Stimulated activated CD8-positive, alpha-beta memory T cell treated with anti-CD3 and anti-CD28 coated beads, Interleukin-7, amount 100 ng/mL, for 48 hours (primary cell): ENCODE measurements around the gene E4F1.
"Not testable (repeated sequence)": the region's sequence is repeated elsewhere in the genome, so short reads cannot be mapped to it uniquely, and the experiment has no call there.

Experiments used
- DNase-seq, 2 donors: peaks; one replicate each; pipeline ENCODE4 v3.0.0-alpha.2; 2020; ENCODE audit warnings: low read depth in 1 of 2; ENCODE audit errors: extremely low read depth in 1 of 2

E4F1 gene

DNA sequence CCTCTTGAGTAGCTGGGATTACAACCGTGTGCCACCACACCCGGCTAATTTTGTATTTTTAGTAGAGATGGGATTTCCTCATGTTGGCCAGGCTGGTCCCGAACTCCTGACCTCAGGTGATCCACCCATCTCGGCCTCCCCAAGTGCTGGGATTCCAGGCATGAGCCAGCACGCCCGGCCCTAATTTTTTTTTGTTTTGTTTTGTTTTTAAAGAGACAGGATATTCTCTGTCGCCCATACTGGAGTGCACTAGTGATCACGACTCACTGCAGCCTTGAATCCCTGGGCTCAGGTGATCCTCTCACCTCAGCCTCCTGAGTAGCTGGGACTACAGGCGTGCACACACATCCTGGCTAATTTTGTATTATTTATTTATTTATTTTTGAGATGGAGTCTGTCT is 16.9 kb downstream of the E4F1 start:
- DNase-seq = not testable (repeated sequence)

DNA sequence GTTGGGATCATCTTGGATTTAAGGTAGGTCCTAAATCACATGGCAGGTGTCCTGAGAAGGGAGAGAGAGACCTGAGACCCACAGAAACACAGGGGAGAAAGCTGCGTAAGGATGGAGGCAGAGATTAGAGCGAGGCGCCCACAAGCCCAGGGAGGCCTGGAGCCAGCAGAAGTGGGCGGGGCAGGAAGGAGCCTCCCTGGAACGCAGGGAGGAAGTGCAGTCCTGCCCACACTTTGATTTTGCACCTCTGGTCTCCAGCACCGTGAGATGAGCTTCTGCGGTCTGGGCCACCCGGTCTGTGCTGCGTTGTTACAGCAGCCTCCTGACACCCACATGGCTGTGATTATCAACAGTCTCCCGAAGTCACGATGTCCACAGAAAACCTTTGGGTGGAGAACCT is 19.2 kb downstream of the E4F1 start:
- DNase-seq = no peak

DNA sequence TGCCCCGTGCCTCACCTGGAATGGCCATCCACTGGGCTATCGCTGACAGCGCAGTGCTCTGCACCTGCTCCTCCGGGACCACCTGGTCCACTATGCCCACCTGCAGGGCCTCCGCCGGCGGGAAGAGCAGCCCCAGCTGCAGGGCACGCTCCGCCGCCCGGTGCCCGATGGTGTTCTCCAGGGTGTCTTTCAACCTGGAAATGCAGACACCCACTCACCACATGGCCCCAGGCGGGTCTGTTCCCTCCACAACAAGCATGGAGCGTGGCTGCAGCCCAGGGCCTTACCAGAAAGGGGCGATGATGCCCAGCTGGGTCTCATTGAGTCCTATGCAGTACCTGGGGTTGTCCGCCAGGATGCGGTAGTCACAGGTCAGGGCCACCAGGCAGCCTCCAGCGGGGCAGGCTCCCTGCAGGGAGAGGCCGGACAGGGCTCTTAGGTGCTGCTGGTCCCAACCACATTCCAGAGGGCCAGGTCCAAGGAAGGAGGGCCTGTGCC is 19.7 kb downstream of the E4F1 start:
- no peak for DNase-seq

DNA sequence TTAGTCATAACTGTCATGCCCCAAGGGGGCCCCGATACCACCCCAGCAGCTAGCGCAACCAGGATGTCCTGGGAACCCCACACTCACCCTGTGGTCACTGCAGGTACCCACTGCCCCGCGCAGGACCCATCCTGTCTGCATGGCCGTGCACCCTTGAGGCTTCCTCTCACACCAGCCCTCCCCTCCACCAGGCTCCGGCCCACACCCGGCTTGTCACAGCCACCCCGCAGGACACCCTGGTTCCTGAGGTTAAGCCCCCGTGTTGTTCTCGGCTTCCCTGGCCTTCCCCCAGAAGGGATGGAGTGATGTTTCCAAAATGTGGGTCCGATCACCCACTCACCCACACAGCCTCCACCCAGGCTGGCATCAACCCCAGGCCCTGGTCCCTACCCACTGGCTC is 20.4 kb downstream of the E4F1 start:
- no peak for DNase-seq

DNA sequence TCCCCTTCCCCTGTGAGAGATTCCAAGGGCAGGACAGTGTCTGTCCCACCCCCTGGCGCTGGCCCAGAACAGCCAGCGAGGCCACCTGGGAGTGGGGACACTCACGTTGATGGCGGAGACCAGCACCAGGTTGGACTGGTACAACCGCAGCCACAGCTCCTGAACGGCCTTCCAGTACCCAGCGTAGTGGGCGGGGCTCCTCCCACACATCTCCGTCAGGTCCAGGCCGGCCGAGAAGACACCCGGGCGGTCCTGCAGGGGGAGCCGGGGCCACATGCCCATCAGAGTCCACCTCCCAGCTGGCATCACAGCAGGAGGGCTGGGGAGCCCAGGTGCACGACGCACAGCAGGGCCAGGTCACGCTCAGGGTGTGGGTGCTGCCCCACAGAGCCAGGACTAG is 20.9 kb downstream of the E4F1 start:
- no peak for DNase-seq

DNA sequence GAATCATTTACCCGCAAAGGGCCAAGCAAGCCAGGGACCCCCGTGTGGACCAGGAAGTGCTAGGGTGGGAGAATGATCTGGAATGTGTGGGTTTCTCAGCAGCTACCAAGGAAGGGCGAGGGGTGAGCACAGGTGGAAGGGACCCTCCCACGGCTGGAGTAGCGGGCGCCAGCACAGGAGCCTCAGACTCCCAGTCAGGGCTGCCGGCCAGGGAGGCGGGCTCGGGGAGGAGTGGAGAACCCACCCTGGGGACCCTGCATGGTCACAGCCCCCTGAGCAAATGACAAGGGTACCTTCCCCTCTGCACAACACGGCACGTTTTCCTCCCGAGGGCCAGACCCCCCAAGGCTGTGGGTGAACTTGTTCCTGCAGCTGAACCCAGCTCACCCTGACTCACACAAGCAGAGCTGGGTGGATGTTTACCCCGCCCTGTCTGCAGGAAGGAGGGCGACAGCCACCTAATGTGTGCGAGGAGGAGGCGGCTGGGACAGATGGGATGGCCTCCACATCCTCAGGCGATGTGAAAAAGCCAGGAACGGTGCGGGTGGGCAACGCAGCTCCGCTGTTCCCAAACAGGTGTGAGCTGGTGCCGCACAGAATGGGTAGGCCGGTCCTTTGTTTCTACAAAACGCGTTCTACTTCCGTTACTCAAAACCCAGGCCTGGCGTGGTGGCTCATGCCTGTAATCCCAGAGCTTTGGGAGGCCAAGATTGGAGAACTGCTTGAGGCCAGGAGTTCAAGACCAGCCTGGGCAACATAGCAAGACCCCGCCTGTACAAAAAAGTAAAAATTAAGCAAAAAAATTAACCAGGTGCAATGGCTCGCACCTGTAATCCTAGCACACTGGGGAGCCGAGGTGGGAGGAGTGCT is 21.8 kb downstream of the E4F1 start:
- DNase-seq = no peak

DNA sequence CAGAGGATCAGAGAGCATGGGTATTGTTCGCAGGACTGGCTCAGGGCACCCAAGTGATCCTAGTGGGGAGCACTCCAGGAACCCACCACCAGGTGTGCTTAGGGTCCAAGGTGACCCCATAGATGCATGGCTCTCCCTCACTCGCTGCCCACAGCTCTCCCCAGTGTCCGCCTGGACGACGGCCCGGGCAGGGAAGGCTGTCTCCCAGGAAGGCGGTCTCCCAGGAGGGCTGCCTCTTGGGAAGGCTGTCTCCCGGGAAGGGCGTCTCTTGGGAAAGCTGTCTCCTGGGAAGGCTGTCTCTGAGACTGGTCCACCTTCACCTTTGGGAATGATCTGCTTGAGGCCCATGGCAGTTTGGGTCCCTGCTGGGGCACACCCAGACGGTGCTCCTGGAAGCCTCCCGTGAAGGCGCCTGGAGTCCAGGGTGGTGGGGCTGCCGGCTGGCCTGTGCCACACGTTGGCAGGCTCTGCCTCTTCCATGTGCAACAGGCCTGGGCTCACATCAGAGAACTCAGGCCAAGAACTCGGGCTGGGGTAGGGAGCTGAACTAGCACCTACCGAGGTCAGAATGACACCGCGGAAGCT is 23.0 kb downstream of the E4F1 start:
- no peak for DNase-seq

DNA sequence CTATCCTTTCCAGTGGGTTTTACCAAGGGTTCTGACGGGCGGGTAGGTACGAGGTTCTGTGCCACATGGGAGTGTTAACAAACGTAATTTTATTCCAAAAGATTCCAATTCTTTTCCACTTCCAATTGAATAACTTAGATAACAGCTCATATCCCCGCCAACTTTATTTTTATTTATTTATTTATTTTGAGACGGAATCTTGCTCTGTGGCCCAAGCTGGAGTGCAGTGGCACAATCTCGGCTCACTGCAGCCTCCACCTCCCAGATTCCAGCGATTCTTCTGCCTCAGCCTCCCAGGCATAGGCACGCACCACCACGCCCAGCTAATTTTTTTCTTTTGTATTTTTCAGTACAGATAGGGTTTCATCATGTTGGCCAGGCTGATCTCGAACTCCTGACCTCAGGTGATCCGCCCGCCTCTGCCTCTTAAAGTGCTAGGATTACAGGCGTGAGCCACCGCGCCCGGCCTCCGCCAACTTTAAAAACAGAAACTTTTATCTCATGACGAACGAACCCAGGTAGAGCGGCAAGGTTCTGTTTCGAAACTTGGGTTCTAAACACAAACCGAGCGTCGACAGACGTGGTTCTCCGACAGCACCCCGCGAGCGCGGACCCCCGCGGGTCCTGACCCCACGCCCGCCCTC is 27.4 kb downstream of the E4F1 start:
- no peak for DNase-seq

DNA sequence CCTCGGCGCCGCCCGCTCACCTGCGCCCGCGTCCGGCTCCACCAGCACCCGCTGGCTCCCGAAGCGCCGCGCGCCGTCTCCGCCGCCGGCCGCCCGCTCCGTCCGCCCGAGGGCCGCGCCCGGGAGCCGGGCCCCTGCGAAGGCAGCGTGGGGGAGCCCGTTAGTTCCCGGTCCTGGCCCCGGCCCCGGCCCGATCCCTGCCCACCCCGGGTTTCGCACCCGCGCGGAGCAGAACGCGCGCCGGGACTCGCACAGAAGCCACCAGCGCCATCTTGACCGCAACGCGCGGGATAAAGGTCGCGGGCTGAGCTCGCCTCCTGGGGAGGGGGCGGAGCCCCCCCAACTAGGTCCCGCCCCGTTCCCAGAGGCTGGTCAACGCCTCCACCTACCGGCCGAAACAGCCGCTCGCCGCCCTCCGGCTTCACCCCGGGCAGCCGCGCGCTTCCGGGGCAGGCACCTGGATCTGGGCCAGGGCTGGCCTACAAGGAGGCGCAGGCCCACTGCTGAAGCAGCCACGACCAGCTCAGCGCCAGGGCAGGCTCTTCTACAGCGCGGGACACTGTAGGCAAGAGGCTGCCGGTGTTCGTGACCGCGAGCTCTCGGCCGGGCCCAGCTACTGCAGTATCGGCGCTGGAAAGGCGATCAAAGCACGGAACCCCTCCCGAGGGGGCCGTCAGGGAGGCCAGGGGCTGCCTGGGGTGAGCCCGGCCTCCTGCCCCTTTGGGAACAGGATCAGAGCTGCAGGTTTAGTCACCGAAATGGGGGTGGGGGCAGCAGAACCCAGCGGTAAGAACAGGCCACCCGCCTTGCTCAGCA is 28.1 kb downstream of the E4F1 start, which contains the start of gene ECI1:
Gene ECI1, minus strand, starts transcription at position 292 of the 816 bp plus-strand sequence. Its CDS starts 21 bp downstream, at position 271.
- DNase-seq = peak; percentile 84 to 87

DNA sequence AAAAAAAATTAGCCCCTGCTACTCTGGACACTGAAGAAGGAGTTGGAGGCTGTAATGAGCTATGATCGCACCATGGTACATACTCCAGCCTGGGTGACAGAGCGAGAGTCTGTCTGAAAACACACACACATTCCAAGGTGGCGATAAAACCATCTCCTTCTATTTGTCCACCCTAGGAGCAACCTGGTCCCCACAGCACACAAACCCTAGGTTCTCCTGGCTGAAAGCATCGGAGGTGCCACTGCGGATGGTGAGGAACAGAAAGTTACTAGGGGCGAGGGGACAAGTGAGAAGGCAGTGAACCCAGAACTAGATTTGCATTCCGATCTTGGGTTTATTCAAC is 29.4 kb downstream of the E4F1 start:
- DNase-seq = no peak

DNA sequence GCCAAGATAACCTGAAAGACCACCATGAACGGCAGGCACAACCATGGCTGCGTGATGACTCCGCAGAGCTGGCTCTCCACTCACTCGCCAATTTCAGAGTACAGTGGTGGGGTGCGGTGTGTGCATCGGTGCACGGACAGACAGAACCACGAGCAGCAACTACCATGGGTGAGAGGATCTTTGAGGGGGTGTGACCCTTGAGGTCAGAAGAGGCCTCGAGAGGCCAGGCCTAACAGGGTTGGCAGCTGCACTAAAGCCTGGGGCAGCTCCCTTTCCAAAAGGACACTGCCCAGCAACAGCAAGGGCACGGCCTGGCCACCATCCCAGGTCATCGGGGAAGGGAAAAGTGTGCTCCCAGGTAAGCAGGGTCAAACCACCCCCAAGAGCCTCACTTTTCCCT is 29.9 kb downstream of the E4F1 start:
- no peak for DNase-seq

DNA sequence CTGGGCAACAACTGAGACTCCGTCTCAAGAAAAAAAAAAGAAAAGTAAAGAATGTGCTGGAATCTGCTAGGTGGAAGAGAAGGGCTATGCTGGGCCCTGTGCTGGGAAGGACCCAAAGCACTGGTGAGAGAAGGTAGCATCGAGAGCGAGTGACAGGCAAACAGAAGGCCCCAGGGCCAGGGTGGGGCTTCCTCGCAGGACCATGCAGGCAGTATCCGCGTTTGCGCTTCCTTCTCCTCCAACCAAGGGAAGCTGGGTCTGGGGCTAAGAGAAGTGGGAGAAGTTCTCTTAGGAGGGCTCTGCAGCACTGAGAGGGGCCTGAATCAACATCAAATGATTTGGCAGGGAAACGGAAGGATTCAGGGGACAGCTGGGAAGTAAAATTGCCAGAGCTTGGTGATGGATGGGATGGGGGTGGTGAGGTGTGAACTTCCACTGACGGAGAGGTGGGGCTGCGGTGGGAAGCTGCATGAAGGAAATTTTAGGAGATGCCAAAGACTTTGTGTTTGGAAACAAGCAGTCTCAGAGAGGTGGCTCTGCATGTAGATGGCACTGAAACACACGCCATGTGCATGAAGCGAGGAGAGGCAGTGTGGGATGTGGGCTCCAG is 33.2 kb downstream of the E4F1 start:
- DNase-seq = no peak

DNA sequence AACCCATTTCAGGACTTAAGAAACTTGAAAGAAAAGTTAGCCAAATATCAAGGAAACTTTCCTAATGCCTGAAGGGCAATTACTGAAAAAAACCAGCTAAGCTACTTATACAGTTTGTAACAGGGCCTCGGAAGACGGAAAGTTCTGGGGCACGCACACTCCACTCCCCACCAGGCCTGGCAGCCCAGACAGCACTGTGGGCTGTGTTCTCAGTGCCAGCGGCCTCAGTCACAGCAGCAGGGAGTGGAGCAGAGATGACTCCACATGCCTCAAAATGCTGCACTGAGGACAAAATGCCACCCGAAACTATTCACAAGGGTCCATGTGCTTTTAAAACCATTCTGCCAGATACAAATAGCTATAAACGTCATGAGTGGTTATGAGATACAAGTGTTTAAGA is 34.3 kb downstream of the E4F1 start:
- no peak for DNase-seq

DNA sequence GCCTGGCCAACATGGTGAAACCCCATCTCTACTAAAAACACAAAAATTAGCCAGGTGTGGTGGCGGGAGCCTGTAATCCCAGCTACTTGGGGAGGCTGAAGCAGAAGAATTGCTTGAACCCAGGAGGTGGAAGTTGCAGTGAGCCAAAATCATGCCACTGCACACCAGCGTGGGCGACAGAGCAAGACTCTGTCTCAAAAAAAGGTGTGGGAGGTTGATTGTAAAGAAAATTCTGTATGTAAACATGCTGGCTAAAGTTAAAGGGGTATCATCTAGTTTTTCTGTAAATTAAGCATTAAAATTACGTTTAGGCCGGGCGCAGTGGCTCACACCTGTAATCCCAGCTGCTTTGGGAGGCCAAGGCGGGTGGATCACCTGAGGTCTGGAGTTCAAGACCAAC is 35.1 kb downstream of the E4F1 start:
- DNase-seq = not testable (repeated sequence)

DNA sequence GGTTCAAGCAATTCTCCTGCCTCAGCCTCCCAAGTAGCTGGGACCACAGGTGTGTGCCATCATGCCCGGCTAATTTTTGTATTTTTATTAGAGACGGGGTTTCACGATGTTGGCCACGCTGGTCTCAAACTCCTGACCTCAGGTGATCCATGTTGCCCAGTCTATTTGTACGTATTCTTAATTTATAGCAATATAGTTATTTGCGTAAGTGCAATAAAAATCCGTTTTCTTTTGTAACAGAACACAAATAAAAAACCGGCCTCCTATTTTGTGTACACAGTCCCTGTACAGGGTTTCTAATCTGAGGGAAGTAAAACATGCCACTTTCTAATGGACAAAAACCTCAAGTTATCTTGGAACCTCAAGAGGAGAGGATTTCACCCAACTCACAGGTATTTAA is 36.9 kb downstream of the E4F1 start:
- DNase-seq = no peak

DNA sequence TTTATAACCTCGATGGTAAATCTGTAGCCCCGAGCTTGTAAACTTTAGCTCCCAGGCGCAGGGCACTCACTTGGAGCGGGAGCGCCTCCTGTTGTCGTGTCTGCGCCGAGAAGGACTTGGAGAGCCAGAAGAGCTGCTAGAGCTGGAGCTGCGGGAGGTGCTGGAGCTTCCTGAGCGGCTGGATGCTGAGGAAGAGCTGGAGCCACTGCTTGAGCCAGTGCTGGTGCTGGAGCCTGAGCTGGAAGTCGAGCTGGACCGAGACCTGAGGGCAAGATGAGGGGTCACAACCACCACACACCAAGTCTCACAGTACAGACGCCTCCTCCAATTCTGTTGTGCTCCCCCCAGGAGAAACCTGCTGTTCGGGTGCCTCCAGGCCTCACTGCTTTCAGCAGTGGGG is 39.6 kb downstream of the E4F1 start:
- DNase-seq = not testable (repeated sequence)

DNA sequence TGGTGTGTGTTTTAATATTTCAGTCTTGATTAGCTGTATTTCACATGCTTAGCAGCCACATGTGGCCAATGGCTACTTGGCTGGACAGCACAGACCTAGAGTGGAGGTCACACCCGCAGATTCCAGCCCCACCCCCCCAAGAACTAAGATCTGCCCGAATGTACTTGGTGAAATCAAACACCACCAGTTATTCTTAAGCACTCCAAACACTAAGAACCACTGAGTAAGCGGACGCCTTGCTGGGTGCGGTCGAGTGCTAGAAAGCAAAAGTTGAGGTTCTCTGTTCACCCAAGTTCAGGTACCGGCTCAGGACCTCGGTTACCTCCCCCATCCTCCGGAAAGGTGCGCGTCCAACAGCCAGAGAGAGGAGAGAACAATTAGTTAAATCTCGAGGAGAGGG is 43.5 kb downstream of the E4F1 start:
- DNase-seq = not testable (repeated sequence)

DNA sequence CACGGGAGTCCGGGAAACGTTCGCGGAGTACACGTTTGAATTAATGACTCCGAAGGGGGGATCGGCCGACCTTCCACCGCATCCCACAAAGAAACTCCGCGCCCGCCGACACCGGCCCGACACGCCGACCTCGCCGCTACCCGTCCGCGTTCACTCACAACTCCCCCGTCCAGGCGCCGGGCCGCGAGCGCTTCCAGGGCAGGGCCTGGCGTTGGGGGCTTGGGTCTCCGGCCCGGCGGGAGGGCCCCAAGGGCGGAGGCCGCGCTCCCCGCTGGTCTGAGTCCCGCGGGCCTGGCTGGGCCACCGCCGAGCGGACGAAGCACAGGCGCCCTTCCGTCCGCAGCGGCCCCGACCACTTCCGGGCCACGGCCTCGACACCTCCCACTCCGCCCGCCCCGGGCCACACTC is 44.1 kb downstream of the E4F1 start:
- not testable (repeated sequence) for DNase-seq

DNA sequence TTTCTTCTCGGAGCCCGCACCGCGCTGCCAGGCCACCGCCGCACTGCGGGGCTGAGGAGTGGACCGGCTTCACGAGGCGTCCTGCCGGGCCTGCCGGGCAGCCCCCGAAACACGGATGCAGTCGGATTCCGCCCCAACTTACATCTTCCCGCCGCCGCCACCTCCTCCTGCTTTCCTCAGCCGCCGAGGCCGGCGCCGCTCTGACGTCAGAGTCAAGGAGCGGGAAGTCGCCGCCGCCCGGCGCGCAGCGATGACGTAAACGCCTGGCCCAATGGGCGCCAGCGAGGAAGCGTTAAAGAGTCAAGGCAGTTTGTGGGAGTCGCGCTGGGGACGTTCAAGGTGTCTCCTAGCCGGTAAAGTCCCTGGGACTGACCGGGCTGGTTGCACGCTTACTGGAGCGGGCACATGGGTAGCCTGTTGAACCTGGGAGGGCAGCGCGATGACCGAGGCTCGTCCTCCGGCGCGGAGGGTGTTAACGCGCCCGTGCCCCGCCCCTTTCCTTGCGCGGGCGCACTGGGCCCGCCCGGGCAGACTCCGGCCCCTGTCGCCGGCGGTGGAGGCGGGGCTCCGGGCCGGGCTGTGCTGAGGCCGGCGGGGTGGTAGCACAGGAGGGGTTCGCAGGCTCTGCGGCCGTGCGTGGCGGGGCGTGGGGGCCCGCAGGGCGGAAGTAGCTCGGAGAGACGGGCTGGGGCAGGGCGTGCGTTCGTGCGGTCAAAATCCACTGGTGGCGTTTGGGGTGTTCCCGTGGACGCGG is 44.7 kb downstream of the E4F1 start, which contains the start of gene RNPS1:
Gene RNPS1, minus strand, starts transcription at position 214 of the 754 bp plus-strand sequence. CDS start 3,483 bp downstream, outside the sequence.
- peak; percentile 91 to 93 for DNase-seq

DNA sequence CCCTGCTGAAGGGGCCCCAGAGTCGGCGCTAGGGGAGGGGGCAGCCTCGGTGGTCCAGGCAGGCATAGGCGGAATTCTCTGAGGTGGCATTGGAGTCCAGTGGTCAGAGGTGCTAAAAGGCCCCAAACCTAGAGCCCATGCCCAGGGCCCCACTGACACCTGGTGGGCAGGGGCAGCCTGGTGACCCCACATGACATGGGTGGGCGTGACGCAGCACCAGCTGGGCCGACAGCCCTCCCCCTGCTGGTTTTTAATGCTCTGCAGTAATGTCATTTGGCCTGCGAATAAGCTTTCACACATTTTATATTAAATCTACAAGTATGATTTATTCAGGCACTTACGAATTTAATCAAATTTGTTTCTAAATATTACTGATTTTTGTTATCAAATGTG is 46.7 kb downstream of the E4F1 start:
- no peak for DNase-seq
